GM21576 (cell line): ENCODE data around the gene TTC21A.

ENCODE experiments used
- ATAC-seq: cut with Tn5 transposase; IDR thresholded peaks from one replicate; pipeline ENCODE4 v1.9.1; 2021; ENCODE audit warnings: mild to moderate bottlenecking, moderate library complexity; ENCODE audit not compliant: unreplicated experiment

TTC21A gene

DNA sequence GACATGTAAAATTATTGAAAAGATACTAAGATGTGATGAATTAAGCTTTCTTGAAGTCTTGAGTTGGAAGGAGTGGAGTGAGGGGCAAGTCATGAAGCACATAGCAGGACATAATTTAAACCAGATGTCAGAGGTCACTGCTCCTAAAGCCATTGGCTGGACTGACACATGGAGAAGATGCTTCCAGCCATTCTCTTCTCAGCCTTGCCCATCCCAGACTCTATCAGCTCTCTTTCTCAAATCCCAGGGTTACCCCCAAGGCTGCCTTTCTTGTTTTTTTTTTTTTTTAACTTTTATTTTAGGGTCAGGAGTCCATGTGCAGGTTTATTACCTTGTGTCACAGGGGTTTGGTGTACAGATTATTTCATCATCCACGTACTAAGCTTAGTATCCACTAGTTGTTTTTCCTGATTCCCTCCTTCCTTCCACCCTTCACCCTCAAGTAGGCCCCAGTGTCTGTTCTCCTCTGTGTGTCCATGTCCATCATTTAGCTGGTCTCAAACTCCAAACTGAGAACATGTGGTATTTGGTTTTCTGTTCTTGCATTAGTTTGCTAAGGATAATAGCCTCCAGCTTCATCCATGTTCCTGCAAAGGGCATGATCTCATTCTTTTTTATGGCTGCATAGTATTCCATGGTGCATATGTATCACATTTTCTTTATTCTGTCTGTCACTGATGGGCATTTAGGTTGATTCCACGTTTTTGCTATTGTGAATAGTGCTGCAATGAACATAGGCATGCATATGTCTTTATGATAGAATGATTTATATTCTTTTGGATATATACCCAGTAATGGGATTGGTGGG lies 66.0 kb downstream of the TTC21A start:
- no peak for ATAC-seq

DNA sequence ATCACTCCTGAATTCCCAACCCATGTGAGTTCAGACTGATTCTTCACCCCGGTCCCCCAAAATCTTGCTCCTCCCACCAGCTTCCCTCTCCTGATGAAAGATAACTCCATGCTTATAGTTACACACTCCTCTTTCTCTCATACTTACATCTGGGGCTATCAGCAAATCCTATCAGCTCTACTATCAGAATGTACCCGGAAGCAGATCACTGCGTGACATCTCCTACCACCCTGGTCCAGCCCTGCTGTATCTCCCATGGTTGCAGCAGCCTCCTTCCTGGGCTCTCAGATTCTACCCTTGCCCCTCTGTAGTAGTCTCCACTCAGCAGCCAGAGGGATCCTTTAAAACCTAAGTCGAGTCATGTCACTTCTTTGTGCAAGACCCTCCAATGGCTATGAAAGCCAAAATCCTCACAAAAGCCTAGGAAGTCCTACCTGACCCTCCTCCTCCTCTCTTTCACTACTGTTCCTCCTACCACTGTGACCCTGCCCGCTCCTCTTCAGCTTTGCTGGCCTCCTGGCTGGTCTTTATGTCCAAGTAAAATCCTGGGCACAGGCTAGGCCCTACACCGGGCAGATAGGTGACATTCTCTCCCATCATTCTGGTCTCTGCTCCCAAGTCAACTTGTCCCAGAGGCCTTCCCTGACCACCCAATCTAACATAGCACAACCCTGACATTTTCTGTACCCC lies 68.7 kb downstream of the TTC21A start:
- ATAC-seq = no peak

GRCh38 chr3:39177708-39178332 lies 70.3 kb downstream of the TTC21A start:
- peak; percentile 46 for ATAC-seq

DNA sequence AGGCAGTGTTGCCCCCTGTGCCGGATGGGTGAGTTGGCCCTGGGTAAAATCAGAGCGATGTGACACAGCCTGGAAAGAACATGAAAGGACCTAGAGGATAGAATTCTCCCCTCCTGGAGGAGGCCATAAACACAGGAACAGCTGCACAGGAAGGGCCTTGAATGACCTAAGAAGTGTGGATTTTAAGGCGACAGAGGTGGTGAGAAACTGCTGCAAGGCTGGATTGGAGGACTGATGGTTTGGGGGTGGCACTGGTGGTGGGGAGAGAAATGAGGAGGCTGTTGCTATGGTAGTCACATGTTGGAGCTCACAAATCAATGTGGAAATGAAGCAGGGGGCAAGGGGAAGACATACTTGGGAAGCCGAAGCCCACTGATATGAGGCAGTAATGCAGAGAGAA lies 71.1 kb downstream of the TTC21A start:
- ATAC-seq = no peak

DNA sequence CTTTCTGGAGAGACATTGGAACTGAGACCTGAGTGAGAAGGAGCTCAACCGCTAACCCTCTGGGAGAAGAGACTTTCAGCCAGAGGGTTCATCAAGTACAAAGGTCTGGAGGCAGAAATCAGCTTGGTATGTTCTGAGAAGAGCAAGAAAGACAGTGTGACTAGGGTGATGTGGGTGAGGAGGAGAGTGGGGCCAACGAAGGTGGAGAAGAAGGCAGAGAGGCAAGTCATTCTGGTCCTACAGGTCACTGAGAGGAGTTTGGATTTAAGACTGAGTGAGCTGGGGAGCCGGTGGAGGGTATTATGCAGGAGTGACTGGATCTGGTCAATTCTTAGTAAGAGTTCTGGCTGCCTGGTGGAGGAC lies 72.7 kb downstream of the TTC21A start:
- no peak for ATAC-seq

DNA sequence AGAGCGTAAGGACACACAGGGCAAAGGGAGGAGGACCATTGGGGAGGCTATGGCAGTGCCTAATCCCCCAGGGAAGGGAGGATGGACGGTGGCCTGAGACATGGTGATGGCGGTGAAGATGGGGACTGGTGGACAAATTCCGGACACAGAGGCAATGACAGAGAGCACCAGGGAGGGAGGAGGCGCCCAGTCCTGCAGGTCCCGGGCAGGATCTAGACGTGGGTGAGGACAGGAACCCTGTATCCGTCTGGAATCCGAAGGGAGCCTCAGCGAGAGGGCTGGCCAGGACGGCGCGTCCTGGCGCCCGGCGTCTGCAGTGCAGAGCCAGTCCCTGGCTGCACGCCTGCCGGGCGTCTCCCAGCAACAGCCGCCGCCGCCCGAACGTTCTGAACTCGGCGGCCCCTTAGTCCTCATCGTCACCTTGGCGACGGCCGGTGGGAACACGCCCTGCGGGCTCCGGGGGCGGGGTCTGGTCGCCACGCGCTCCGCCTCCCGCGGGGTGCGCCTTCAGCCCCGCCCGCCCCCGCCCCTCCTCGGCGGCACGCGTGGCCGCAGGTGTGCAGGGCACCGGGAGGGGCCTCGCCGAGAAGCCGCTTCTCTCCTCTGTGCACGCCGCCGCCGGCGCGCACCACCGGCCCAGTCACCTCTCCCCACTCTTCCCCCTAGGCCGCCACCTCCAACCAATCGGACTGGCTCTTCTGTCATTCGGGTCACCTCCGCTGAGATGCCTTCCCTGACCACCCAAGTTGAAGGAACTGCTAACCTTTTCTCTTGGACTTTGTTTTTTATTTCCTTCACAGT lies 73.3 kb downstream of the TTC21A start:
- peak; percentile 94 for ATAC-seq

- ATAC-seq = no peak
Observed at GRCh38 chr3:39181408-39182335, 74.2 kb downstream of the TTC21A start.

GRCh38 chr3:39183211-39184080 lies 76.0 kb downstream of the TTC21A start:
- ATAC-seq = no peak

GRCh38 chr3:39184081-39184967 lies 76.8 kb downstream of the TTC21A start:
- ATAC-seq = no peak

GRCh38 chr3:39184968-39185285 lies 77.4 kb downstream of the TTC21A start:
- ATAC-seq = no peak

DNA sequence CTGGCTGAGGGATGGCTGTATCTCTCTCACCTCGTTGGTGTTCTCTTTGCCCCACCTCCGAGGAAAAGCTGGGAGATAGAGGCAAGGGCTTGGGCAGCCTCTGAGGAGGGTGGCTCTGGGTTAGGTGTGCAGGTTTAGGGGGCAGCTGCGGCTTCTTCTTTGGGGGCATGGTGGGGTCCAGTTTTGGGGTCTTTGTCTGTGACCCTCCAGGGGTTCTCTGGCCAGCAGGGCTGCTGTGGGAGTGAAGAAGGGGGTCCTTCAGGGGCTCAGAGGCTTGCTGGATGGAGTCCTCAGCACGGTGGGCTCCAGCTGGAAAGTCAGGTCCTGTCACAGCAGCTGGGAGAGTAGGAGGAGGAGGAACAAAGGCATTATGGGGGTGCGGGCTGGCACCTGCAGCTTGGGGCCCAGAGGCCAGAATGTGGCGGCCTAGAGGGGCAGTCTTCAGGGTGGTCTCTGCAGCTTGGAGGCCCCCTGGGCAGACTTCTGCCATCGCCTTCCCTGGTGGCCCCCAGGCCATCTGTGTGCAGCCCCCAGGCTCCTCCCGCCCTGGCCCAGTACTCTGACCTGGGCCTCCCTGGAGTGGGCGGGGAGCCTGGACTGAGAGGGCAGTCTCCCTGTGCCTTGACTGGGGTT lies 78.0 kb downstream of the TTC21A start:
- no peak for ATAC-seq

GRCh38 chr3:39185959-39186691 lies 78.6 kb downstream of the TTC21A start:
- no peak for ATAC-seq

GRCh38 chr3:39186692-39187151 lies 79.2 kb downstream of the TTC21A start:
- no peak for ATAC-seq

GRCh38 chr3:39187372-39188155 lies 80.1 kb downstream of the TTC21A start:
- ATAC-seq = no peak
